ENCODE measurements around the gene MCM5.

MCM5 gene

DNA sequence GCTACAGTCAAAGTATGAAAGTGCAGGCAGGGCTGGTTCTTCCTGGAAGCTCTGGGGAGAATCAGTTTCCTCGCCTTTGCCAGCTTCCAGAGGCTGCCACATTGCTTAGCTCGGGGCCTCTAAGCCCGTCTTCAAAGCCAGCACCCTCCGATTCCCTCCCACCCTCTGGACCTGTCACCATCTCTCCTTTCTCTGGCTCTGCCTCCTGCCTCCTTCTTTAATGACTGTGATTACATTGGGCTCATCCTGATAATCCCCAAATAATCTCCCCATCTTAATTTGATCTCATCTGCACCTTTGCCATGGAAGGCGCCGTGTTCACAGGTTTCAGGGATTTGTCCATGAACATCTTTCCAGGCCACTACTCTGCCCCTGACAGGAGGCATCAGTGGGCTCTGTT lies 42.5 kb downstream of the MCM5 start:
- no peak for DNase-seq (ENCODE audit: low read depth, low spot score)
- WGBS (ENCODE audit: insufficient coverage, insufficient read length): no CpG with 5 or more reads among the region's 6 CpGs
- Histone ChIP-seq H3K4me3 (ENCODE audit: low read length) (no peak overlapping the region), H3K9me3 (ENCODE audit: control insufficient read depth, insufficient read depth, low read length) (no peaks in the 10 kb centered on the region), H3K4me1 (ENCODE audit: control insufficient read depth, insufficient read depth, low read length) (no peaks in the 10 kb centered on the region), H3K27ac (ENCODE audit: low read length) (no peak overlapping the region), H3K36me3 (ENCODE audit: control insufficient read depth, insufficient read depth, low read length) (no peaks in the 10 kb centered on the region), H3K27me3 (ENCODE audit: control insufficient read depth, insufficient read depth, low read length) (no peaks in the 10 kb centered on the region)

DNA sequence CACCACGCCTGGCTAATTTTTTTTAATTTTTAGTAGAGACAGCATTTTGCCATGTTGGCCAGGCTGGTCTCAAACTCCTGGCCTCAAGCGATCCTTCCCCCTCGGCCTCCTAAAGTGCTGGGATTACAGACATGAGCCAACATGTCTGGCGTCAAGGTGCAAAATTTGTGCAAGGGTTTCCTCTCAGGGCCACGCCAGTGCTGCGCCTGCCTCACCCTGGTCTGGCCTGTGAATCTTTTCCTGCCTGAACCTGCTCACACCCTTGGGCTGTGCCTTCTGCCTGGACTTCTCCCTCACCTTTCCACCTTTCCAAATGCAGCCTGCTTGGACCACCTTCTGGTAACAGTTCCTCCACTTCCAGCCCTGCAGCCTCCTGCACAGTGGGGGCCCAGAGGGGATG lies 43.4 kb downstream of the MCM5 start:
- no peaks in the 10 kb centered on the region for H3K27me3 ChIP-seq (ENCODE audit: control insufficient read depth, insufficient read depth, low read length)
- H3K36me3 ChIP-seq (ENCODE audit: control insufficient read depth, insufficient read depth, low read length): no peaks in the 10 kb centered on the region
- no peak for DNase-seq (ENCODE audit: low read depth, low spot score)
- H3K27ac ChIP-seq (ENCODE audit: low read length): no peak overlapping the region
- H3K9me3 ChIP-seq (ENCODE audit: control insufficient read depth, insufficient read depth, low read length): no peaks in the 10 kb centered on the region
- WGBS (ENCODE audit: insufficient coverage, insufficient read length): no CpG with 5 or more reads among the region's 6 CpGs
- 0 out of 2 replicates have a peak, but pooled peaks cover 1% of the 10 kb centered on the region for H3K4me1 ChIP-seq (ENCODE audit: control insufficient read depth, insufficient read depth, low read length)
- H3K4me3 ChIP-seq (ENCODE audit: low read length): no peak overlapping the region

DNA sequence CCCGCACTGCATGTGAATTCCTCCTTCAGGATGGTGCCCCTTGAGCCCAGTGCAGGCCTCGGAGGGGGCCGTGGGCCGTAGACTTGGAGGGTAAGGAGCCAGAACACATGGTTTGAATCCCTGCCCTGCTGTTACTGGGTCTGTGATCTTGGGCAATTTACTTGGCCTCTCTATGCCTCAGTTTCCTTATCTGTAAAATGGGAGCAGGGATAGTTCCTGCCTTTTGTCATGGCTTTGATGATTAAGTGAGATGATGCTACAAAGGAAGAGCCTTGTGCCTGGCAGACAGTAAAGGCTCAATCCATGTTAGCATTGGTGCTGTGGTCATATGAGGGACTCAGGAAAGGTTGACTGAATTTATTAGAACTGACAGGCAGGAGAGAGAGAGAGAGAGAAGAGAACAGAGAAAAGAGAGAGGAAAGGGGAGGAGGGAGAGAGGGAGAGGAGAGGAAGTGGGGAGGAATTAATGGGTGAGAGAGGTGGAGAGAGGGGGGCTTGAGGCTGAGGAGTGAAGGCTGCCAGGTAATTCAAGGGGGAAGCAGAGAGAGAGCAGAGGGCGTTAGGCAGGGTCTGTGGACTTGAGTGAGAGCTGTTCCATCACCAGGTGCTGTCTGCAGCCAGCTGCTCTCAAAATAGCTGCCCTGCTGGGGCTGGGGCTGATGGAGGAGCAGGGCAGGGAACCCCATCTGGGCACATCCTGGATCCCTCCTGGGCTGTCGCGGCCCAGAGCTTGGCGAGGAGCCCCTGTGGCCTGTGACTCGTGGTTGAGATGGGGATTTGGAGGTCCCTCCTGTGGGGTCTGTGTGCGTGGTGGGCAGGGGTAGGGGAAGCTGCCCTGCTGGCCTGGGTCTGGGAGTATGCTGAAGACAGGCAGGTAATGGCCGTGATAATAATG lies 44.1 kb downstream of the MCM5 start:
- no CpG with 5 or more reads among the region's 11 CpGs for WGBS (ENCODE audit: insufficient coverage, insufficient read length)
- Histone ChIP-seq H3K27ac (ENCODE audit: low read length) (no peak overlapping the region), H3K9me3 (ENCODE audit: control insufficient read depth, insufficient read depth, low read length) (no peaks in the 10 kb centered on the region), H3K4me1 (ENCODE audit: control insufficient read depth, insufficient read depth, low read length) (0 out of 2 replicates have a peak, but pooled peaks cover 2% of the 10 kb centered on the region), H3K36me3 (ENCODE audit: control insufficient read depth, insufficient read depth, low read length) (no peaks in the 10 kb centered on the region), H3K27me3 (ENCODE audit: control insufficient read depth, insufficient read depth, low read length) (no peaks in the 10 kb centered on the region), H3K4me3 (ENCODE audit: low read length) (no peak overlapping the region)
- DNase-seq (ENCODE audit: low read depth, low spot score): no peak

DNA sequence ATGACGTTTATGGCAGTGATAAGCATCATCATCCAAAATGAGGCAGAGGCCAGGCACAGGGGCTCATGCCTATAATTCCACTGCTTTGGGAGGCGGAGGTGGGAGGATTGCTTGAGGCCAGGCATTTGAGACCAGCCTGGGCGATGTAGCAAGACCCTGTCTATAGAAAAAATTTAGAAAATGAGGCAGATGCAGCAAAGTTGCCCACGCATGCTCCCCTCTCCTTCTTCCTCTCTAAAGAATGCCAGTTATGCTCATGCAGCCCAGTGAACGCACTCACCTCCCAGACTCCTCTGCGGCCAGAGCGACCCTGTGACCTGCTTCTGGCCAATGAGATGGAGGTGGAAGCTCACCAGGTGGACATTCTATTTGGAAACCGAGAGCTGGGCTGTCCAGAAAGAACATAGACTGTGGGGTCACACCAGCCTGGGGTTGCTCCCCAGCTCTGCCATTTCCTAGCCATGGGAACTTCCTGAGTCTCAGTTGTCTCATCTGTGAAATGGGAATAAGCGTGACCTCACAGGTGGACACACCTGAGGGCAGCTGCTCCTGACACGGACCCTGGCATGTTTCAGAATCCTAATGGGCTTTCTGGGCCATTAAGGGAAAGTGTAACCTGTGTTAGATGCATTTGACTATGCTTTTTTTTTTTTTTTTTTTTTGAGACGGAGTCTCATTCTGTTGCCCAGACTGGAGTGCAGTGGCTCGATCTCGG lies 44.9 kb downstream of the MCM5 start:
- Histone ChIP-seq H3K4me3 (ENCODE audit: low read length) (no peak overlapping the region), H3K36me3 (ENCODE audit: control insufficient read depth, insufficient read depth, low read length) (no peaks in the 10 kb centered on the region), H3K9me3 (ENCODE audit: control insufficient read depth, insufficient read depth, low read length) (no peaks in the 10 kb centered on the region), H3K27me3 (ENCODE audit: control insufficient read depth, insufficient read depth, low read length) (no peaks in the 10 kb centered on the region), H3K4me1 (ENCODE audit: control insufficient read depth, insufficient read depth, low read length) (0 out of 2 replicates have a peak, but pooled peaks cover 2% of the 10 kb centered on the region), H3K27ac (ENCODE audit: low read length) (no peak overlapping the region)
- no CpG with 5 or more reads among the region's 13 CpGs for WGBS (ENCODE audit: insufficient coverage, insufficient read length)
- DNase-seq (ENCODE audit: low read depth, low spot score): no peak

DNA sequence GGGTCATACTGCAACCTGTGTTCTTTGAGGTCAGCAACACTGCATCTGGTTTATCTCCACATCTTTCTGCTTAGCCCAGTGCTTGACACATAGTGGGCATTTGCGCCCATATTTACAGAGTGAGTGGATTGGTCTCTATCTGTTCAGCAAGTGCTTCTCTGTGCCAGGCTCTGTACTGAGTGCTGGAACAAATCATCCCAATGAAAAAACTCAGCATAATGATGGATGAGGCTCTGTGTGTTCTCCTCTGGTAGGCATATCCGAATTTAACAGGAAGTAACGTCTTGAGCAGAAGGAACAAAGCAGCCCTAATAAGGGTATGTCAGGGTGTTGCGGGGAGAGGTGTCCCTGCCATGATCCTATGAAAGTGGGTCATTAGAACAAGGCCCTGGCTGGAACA lies 46.0 kb downstream of the MCM5 start:
- no CpG with 5 or more reads among the region's 4 CpGs for WGBS (ENCODE audit: insufficient coverage, insufficient read length)
- H3K4me3 ChIP-seq (ENCODE audit: low read length): no peak overlapping the region
- H3K36me3 ChIP-seq (ENCODE audit: control insufficient read depth, insufficient read depth, low read length): no peaks in the 10 kb centered on the region
- H3K27me3 ChIP-seq (ENCODE audit: control insufficient read depth, insufficient read depth, low read length): no peaks in the 10 kb centered on the region
- H3K9me3 ChIP-seq (ENCODE audit: control insufficient read depth, insufficient read depth, low read length): no peaks in the 10 kb centered on the region
- H3K27ac ChIP-seq (ENCODE audit: low read length): no peak overlapping the region
- DNase-seq (ENCODE audit: low read depth, low spot score): no peak
- 0 out of 2 replicates have a peak, but pooled peaks cover 2% of the 10 kb centered on the region for H3K4me1 ChIP-seq (ENCODE audit: control insufficient read depth, insufficient read depth, low read length)

DNA sequence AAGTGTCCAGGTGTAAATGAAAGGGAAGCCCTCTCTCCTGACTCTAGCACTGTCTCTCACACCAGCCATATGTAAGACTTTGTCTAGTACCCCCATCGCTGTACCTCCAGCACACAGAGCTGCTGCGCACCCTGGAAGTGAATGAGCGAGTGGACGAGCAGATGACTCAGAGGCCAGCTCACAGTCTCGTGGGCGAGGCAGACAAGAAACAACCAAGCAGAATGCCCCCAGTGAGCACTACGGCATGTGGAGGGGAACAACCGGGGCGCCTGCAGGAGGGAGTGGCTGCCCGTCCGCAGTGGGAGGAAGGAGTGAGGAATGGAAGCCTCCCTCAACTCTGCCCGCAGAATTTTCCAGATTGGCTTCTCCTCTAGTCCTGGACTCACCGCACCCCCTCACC lies 46.4 kb downstream of the MCM5 start:
- Histone ChIP-seq H3K9me3 (ENCODE audit: control insufficient read depth, insufficient read depth, low read length) (no peaks in the 10 kb centered on the region), H3K27me3 (ENCODE audit: control insufficient read depth, insufficient read depth, low read length) (no peaks in the 10 kb centered on the region), H3K4me1 (ENCODE audit: control insufficient read depth, insufficient read depth, low read length) (0 out of 2 replicates have a peak, but pooled peaks cover 2% of the 10 kb centered on the region), H3K27ac (ENCODE audit: low read length) (no peak overlapping the region), H3K36me3 (ENCODE audit: control insufficient read depth, insufficient read depth, low read length) (no peaks in the 10 kb centered on the region), H3K4me3 (ENCODE audit: low read length) (no peak overlapping the region)
- no CpG with 5 or more reads among the region's 13 CpGs for WGBS (ENCODE audit: insufficient coverage, insufficient read length)
- no peak for DNase-seq (ENCODE audit: low read depth, low spot score)

DNA sequence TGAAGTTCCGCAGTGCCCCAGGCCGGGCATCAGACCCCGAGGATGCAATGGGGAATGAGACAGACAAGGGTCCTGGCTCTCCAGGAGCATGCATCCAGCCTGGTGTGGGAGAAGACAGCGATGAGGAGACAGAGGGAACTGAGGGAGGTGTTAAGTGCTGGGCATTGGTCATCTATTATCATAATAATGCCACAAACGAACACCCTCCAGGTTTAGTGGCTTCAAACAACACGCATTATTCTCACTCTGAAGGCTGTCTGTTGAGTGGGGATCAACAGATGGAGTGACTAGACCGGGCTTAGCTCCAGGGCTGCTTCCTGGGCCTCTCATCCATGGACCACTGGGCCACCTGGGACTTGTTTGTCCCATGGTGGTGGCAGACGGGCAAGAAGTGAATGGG lies 48.6 kb downstream of the MCM5 start:
- DNase-seq (ENCODE audit: low read depth, low spot score): no peak
- H3K4me3 ChIP-seq (ENCODE audit: low read length): no peak overlapping the region
- WGBS (ENCODE audit: insufficient coverage, insufficient read length): no CpG with 5 or more reads among the region's 8 CpGs
- H3K27me3 ChIP-seq (ENCODE audit: control insufficient read depth, insufficient read depth, low read length): no peaks in the 10 kb centered on the region
- H3K4me1 ChIP-seq (ENCODE audit: control insufficient read depth, insufficient read depth, low read length): 0 out of 2 replicates have a peak, but pooled peaks cover 2% of the 10 kb centered on the region
- H3K36me3 ChIP-seq (ENCODE audit: control insufficient read depth, insufficient read depth, low read length): no peaks in the 10 kb centered on the region
- no peak overlapping the region for H3K27ac ChIP-seq (ENCODE audit: low read length)
- no peaks in the 10 kb centered on the region for H3K9me3 ChIP-seq (ENCODE audit: control insufficient read depth, insufficient read depth, low read length)

DNA sequence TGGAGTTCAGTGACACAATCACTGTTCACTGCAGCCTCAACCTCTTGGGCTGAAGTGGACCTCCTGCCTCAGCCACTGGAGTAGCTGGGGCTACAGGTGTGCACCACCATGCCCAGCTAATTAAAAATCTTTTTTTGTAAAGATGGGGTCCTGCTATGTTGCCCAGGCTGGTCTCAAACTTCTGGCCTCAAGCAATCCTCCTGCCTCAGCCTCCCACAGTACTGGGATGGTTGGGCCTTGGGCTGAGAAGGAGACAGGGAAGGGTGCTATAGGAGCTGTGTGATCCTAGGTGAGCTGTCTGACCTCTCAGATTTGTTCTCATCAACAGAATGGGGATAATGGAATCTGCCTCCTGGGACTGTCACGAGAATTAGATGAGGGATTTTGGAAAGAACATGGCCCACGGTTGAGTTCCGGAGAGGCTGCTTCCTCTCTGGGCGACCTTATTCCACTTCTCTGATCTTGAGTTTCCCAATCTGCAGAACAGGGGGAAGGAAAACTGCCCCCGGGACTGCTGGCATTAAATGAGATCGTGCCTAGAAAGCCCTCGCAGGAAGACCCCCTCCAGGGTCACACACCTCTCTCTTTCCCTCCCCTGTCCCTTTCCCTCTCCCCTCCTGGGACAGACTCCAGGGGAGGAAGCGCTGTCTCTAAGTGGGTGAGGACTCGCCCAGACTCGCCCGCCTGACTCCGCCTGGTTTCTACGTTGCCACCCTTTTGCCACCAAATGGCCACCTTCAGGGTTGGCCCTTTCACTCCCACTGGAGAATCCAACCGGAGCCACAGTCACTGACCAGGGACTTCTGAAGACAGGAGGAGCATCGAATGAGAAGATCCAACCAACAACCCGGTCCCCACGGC lies 50.1 kb downstream of the MCM5 start:
- DNase-seq (ENCODE audit: low read depth, low spot score): no peak
- H3K36me3 ChIP-seq (ENCODE audit: control insufficient read depth, insufficient read depth, low read length): no peaks in the 10 kb centered on the region
- no CpG with 5 or more reads among the region's 17 CpGs for WGBS (ENCODE audit: insufficient coverage, insufficient read length)

DNA sequence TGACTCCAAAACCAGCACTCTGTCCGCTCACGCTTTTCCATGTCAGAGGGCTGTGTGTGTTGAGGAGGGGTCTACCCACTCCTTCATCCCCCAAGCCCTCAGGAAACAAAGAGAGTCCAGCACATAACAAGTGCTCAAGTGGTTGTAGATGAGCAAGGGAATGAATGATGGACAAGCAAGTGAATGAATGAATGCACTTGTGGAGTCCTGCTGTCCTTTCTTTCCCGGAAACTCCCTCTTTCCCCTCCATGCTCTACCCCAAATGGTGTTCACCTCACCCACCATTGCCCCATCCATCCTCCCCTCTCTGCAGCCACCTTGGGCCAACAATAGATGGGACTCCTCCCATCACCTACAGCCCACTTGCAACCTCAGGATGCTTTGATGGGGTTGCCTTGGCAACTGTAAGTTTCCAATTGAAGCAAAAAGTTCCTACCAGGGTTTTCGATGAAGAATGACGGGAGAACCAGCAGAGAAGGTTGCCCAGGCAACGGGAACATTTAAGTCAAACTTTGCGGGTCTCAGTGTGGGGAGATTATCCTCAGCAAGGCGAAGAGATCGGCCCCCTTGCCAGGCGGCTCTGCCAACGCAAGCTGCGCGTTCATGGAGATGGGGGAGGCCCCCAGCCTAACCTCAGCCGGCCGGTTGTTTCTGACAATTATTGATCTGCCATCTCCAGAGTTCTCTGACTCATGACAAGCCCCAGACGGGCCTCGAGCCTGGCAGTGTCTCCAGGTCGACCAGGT lies 51.1 kb downstream of the MCM5 start:
- no CpG with 5 or more reads among the region's 18 CpGs for WGBS (ENCODE audit: insufficient coverage, insufficient read length)
- no peaks in the 10 kb centered on the region for H3K36me3 ChIP-seq (ENCODE audit: control insufficient read depth, insufficient read depth, low read length)
- H3K4me3 ChIP-seq (ENCODE audit: low read length): no peak overlapping the region
- no peak for DNase-seq (ENCODE audit: low read depth, low spot score)
- no peaks in the 10 kb centered on the region for H3K27me3 ChIP-seq (ENCODE audit: control insufficient read depth, insufficient read depth, low read length)
- H3K4me1 ChIP-seq (ENCODE audit: control insufficient read depth, insufficient read depth, low read length): 0 out of 2 replicates have a peak, but pooled peaks cover 2% of the 10 kb centered on the region
- H3K9me3 ChIP-seq (ENCODE audit: control insufficient read depth, insufficient read depth, low read length): no peaks in the 10 kb centered on the region
- no peak overlapping the region for H3K27ac ChIP-seq (ENCODE audit: low read length)

More for the DNA sequence above, 50.1 kb downstream of the MCM5 start:
- 0 out of 2 replicates have a peak, but pooled peaks cover 2% of the 10 kb centered on the region for H3K4me1 ChIP-seq (ENCODE audit: control insufficient read depth, insufficient read depth, low read length)
- H3K27me3 ChIP-seq (ENCODE audit: control insufficient read depth, insufficient read depth, low read length): no peaks in the 10 kb centered on the region
- no peak overlapping the region for H3K4me3 ChIP-seq (ENCODE audit: low read length)
- H3K9me3 ChIP-seq (ENCODE audit: control insufficient read depth, insufficient read depth, low read length): no peaks in the 10 kb centered on the region
- H3K27ac ChIP-seq (ENCODE audit: low read length): no peak overlapping the region

All from iPS DF 6.9 (cell line).